CD4-positive, alpha-beta T cell treated with Interleukin-17A for 4 hours (primary cell): Measurements from ENCODE around the gene HTRA1.

ENCODE experiments used
- DNase-seq: peaks from one replicate; pipeline ENCODE4 v3.0.0-alpha.2; 2020; ENCODE audit warnings: mixed read lengths

The HTRA1 gene

DNA sequence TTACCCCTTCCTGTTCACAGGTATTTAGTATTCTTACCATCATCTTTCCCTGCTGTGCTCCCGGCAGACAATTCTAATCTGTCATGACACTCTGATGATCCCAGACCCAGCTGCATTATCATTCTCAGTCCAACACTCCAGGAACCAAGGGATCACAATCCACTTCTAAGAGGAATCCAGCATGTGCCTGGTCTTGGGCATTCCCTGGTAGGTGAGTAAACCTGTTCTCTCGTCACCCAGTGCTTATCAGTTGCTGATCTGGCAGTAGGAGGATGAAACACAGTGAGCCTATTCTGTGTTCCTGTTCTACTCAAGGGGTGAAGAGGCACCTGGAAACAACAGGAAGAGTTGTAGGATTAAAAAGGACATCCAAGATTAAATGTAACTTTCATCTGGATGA is 97.9 kb downstream of the HTRA1 start:
- DNase-seq, result no peak

DNA sequence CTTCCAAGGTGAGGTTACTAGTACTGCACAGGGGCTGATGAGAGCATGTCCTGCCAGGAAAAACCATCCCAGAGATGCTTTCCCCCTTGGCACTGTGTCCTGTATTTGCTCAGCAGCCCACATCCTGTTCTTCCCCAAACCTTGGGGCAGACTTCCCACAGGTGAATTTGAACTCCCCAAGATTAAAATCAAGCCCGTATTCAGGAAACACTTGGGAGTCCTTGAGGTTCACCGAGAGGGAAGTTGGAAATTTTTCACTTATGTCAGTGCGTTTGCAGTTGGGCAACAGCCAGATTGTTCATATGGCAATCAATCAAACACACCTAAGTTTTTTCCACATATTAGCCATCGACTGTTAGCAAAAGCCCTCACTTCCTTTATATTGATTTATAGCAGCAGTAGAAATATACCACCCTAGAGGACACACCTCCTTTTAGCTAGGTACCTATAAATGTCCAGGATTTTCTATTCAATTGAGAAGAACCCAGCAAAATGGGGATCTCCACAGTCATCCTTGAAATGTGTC is 99.0 kb downstream of the HTRA1 start, which contains the start of gene DMBT1:
Gene DMBT1 (plus strand): TSS at position 476 of the 526 bp plus-strand sequence. CDS start 17 bp downstream, at position 493.
- no peak for DNase-seq

DNA sequence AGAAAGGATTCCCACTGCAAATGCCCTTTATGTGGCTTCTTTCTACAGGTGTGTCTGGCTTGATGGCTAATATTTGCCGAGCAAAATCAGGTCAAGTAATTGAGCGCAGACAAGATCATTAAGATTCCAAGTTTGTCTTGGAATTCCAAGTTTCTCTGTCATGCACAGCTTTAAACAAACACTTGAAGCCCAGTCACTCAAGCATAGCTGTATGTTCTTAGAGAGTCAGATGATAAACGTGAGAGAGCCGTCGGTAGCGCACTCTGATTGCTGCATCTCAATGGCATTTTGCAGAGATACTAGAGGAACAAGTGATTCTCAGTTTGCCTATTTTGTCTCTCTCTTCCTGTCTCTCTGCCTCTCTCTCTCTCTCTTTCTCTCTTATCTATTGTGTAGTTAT is 99.9 kb downstream of the HTRA1 start:
- no peak for DNase-seq

DNA sequence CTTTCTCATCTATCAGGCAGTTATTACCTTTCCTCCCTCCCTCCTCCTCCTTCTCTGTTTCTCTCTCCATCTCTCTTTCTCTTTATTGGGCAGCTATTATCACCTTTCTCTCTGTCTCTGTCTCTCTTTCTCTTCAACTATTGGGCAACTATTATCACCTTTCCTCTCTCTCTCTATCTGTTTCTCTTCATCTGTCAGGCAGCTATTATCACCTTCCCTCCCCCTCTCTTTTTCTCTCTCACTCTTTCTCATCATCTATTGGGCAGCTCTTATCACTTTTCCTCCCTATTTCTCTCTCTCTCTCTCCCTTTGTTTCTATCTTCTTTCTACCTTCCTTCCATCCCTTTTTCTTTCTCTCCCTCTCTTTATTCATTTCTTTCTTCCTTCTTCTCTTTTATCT is 100.4 kb downstream of the HTRA1 start:
- DNase-seq, result no peak
